GM18526 (cell line): Measurements from ENCODE around the gene CNTN6.

Experiments used
- POLR2A ChIP-seq: IDR thresholded peaks from 3 replicates; pipeline ENCODE4 v1.6.1; 2011; ENCODE audit not compliant: insufficient read length; ENCODE audit errors: extremely low read depth

CNTN6 gene

GRCh38 chr3:1135194-1135593 lies 42.4 kb downstream of the CNTN6 start:
- no peak for TF ChIP-seq POLR2A

- TF ChIP-seq POLR2A, result no peak
Measured at GRCh38 chr3:1138036-1138435, 45.2 kb downstream of the CNTN6 start.

GRCh38 chr3:1139071-1139470 lies 46.2 kb downstream of the CNTN6 start:
- TF ChIP-seq POLR2A, result no peak

GRCh38 chr3:1147326-1147725 lies 54.5 kb downstream of the CNTN6 start:
- TF ChIP-seq POLR2A, result no peak

- TF ChIP-seq POLR2A, result no peak
Measured at GRCh38 chr3:1147819-1148218, 55.0 kb downstream of the CNTN6 start.

GRCh38 chr3:1164101-1164500 lies 71.3 kb downstream of the CNTN6 start:
- TF ChIP-seq POLR2A, result no peak

GRCh38 chr3:1171320-1171719 lies 78.5 kb downstream of the CNTN6 start:
- TF ChIP-seq POLR2A, result no peak

- TF ChIP-seq POLR2A, result no peak
Measured at GRCh38 chr3:1172644-1173043, 79.8 kb downstream of the CNTN6 start.

- TF ChIP-seq POLR2A, result no peak
Measured at GRCh38 chr3:1179146-1179545, 86.3 kb downstream of the CNTN6 start.

GRCh38 chr3:1183320-1184048 lies 90.7 kb downstream of the CNTN6 start:
- no peak for TF ChIP-seq POLR2A

- TF ChIP-seq POLR2A, result no peak
Measured at GRCh38 chr3:1190569-1190968, 97.7 kb downstream of the CNTN6 start.

GRCh38 chr3:1191026-1191425 lies 98.2 kb downstream of the CNTN6 start:
- TF ChIP-seq POLR2A, result no peak

GRCh38 chr3:1195947-1196346 lies 103.1 kb downstream of the CNTN6 start:
- TF ChIP-seq POLR2A, result no peak

- no peak for TF ChIP-seq POLR2A
Measured at GRCh38 chr3:1197051-1197450, 104.2 kb downstream of the CNTN6 start.

- TF ChIP-seq POLR2A, result no peak
Measured at GRCh38 chr3:1200371-1200770, 107.5 kb downstream of the CNTN6 start.

GRCh38 chr3:1207904-1208303 lies 115.1 kb downstream of the CNTN6 start:
- no peak for TF ChIP-seq POLR2A

- no peak for TF ChIP-seq POLR2A
Measured at GRCh38 chr3:1214933-1215332, 122.1 kb downstream of the CNTN6 start.

- TF ChIP-seq POLR2A, result no peak
Measured at GRCh38 chr3:1216856-1217255, 124.0 kb downstream of the CNTN6 start.

GRCh38 chr3:1227111-1227510 lies 134.3 kb downstream of the CNTN6 start:
- TF ChIP-seq POLR2A, result no peak
